Brain microvascular endothelial cell (primary cell): ENCODE measurements around the gene GALNT1.

Source experiments
- DNase-seq: peaks from one replicate; pipeline ENCODE4 v3.0.0-alpha.2; 2020
- H3K27ac ChIP-seq: fragments of 250-450 bp; sonication (Bioruptor Pico); 2 replicates; pipeline ENCODE4 v1.5.1; 2020; ENCODE audit warnings: mild to moderate bottlenecking, moderate library complexity
- H3K27me3 ChIP-seq: fragments of 250-450 bp; sonication (Bioruptor Pico); replicated peaks from 2 replicates; pipeline ENCODE4 v1.5.1; 2020; ENCODE audit warnings: mild to moderate bottlenecking
- H3K36me3 ChIP-seq: fragments of 250-450 bp; sonication (Bioruptor Pico); replicated peaks from 2 replicates; pipeline ENCODE4 v1.5.1; 2020; ENCODE audit warnings: mild to moderate bottlenecking
- H3K4me3 ChIP-seq: 2 replicates; pipeline ENCODE4 v1.5.1; 2011; ENCODE audit warnings: low read depth, mild to moderate bottlenecking, control low read depth, low read length, moderate library complexity
- CTCF ChIP-seq: IDR thresholded peaks from 2 replicates; pipeline ENCODE4 v1.5.1; 2011; ENCODE audit warnings: low read depth, mild to moderate bottlenecking, moderate library complexity, low read length, control low read depth, inconsistent platforms; ENCODE audit errors: missing control alignments
- in situ Hi-C: cut with HindIII; loops from 2 replicates; pipeline ENCODE4 v1.10.0; 2017; ENCODE audit warnings: low sequenced_read_pairs, low pct_ligation_motif_present

Gene GALNT1

GRCh38 chr18:35753306-35753910 is 171.9 kb downstream of the GALNT1 start:
- no peak overlapping the region for H3K27ac ChIP-seq
- H3K36me3 ChIP-seq: no peaks in the 10 kb centered on the region
- DNase-seq: no peak
- H3K27me3 ChIP-seq: no peaks in the 10 kb centered on the region
- no peak for TF ChIP-seq CTCF
- in situ Hi-C loops: no loop called here
- no peak overlapping the region for H3K4me3 ChIP-seq

- DNase-seq: no peak
- no peak overlapping the region for H3K27ac ChIP-seq
- TF ChIP-seq CTCF: no peak
- no peaks in the 10 kb centered on the region for H3K36me3 ChIP-seq
- H3K4me3 ChIP-seq: no peak overlapping the region
- in situ Hi-C loops: no loop called here
- H3K27me3 ChIP-seq: no peaks in the 10 kb centered on the region
Measured at GRCh38 chr18:35754464-35754863, 172.9 kb downstream of the GALNT1 start.

- no peak for TF ChIP-seq CTCF
- Histone ChIP-seq H3K27ac (no peak overlapping the region), H3K27me3 (no peaks in the 10 kb centered on the region), H3K4me3 (no peak overlapping the region), H3K36me3 (no peaks in the 10 kb centered on the region)
- DNase-seq: no peak
- in situ Hi-C loops: no loop called here
Measured at GRCh38 chr18:35755369-35755768, 173.8 kb downstream of the GALNT1 start.

- Histone ChIP-seq H3K4me3 (no peak overlapping the region), H3K27me3 (no peaks in the 10 kb centered on the region), H3K36me3 (no peaks in the 10 kb centered on the region), H3K27ac (no peak overlapping the region)
- DNase-seq: peak; percentile 57
- in situ Hi-C loops: no loop called here
- peak; percentile 73 for TF ChIP-seq CTCF
Measured at GRCh38 chr18:35756506-35757117, 175.1 kb downstream of the GALNT1 start.
